IMR-90 (cell line): Measurements from ENCODE around the gene RAD51B. TPM values are rescaled to one million over a fixed set of nuclear protein-coding genes. Genes with fewer than 3 reads are reported as not detected.

Experiments used
- ATAC-seq: fragments of 200-7000 bp; cut with Tn5 transposase; 2 replicates; pipeline ENCODE4 v1.9.1; 2020; ENCODE audit warnings: low read depth, mild to moderate bottlenecking, moderate library complexity
- BruUV-seq: library from RNA; stranded (reverse); fragments of 400-500 nt; replicated peaks from 2 replicates; lab custom pipeline; 2021; lab: Mats Ljungman, UMichigan
- CTCF ChIA-PET: fragments of 300-600 bp; formaldehyde crosslinking; extraction: SDS; loops from one replicate; lab custom pipeline; 2021; ENCODE audit warnings: antibody characterized with exemption; lab: Yijun Ruan, JAX
- POLR2A ChIA-PET: fragments of 300-600 bp; sonication (Branson Sonifier 250); formaldehyde crosslinking; loops from one replicate; lab custom pipeline; 2022; ENCODE audit warnings: antibody characterized with exemption; ENCODE audit not compliant: unreplicated experiment; lab: Charles Lee
- DNase-seq: peaks from one replicate; pipeline ENCODE4 v3.0.0; 2013
- H2AFZ ChIP-seq: replicated peaks from 2 replicates; pipeline ENCODE3; 2013; ENCODE audit warnings: low read length, mild to moderate bottlenecking; ENCODE audit not compliant: poor library complexity
- H2AK5ac ChIP-seq: 2 replicates; pipeline ENCODE4 v1.6.1; 2013; ENCODE audit warnings: low read depth, low read length, inconsistent platforms
- H2AK9ac ChIP-seq: replicated peaks from 2 replicates; pipeline ENCODE3; 2013; ENCODE audit warnings: mild to moderate bottlenecking, low read depth, low read length, moderate library complexity; ENCODE audit not compliant: poor library complexity
- H2BK120ac ChIP-seq: 2 replicates; pipeline ENCODE4 v1.6.1; 2013; ENCODE audit warnings: low read depth, low read length, inconsistent platforms
- H2BK15ac ChIP-seq: 3 replicates; pipeline ENCODE4 v1.6.1; 2013; ENCODE audit warnings: low read depth, low read length, inconsistent platforms
- H2BK20ac ChIP-seq: 2 replicates; pipeline ENCODE4 v1.6.1; 2013; ENCODE audit warnings: low read depth, mild to moderate bottlenecking, inconsistent platforms, low read length, moderate library complexity
- H2BK5ac ChIP-seq: 2 replicates; pipeline ENCODE4 v1.6.1; 2013; ENCODE audit warnings: mild to moderate bottlenecking, low read depth, low read length, inconsistent platforms; ENCODE audit not compliant: poor library complexity, severe bottlenecking
- H3K14ac ChIP-seq: replicated peaks from 2 replicates; pipeline ENCODE4 v1.6.1; 2013; ENCODE audit warnings: low read depth, low read length, inconsistent platforms
- H3K18ac ChIP-seq: 2 replicates; pipeline ENCODE4 v1.6.1; 2013; ENCODE audit warnings: low read depth, low read length, control low read depth
- H3K23ac ChIP-seq: 2 replicates; pipeline ENCODE4 v1.6.1; 2013; ENCODE audit warnings: low read depth, low read length, inconsistent platforms
- H3K27ac ChIP-seq: 2 replicates; pipeline ENCODE4 v1.5.1; 2013; ENCODE audit warnings: mild to moderate bottlenecking, control low read depth, low read length; ENCODE audit not compliant: insufficient read depth
- H3K27me3 ChIP-seq: 2 replicates; pipeline ENCODE4 v1.6.1; 2013; ENCODE audit warnings: low read length; ENCODE audit not compliant: control insufficient read depth, insufficient read depth
- H3K36me3 ChIP-seq: 2 replicates; pipeline ENCODE4 v1.6.1; 2013; ENCODE audit warnings: low read length, mixed read lengths; ENCODE audit not compliant: control insufficient read depth, insufficient read depth
- H3K4ac ChIP-seq: 2 replicates; pipeline ENCODE4 v1.6.1; 2013; ENCODE audit warnings: low read depth, low read length, inconsistent platforms
- H3K4me1 ChIP-seq: 2 replicates; pipeline ENCODE4 v1.6.1; 2013; ENCODE audit warnings: low read length, mixed read lengths; ENCODE audit not compliant: control insufficient read depth, insufficient read depth
- H3K4me2 ChIP-seq: 2 replicates; pipeline ENCODE4 v1.6.1; 2013; ENCODE audit warnings: low read depth, mild to moderate bottlenecking, control low read depth, low read length, moderate library complexity
- H3K4me3 ChIP-seq: 2 replicates; pipeline ENCODE4 v1.5.1; 2013; ENCODE audit warnings: low read depth, mild to moderate bottlenecking, control low read depth, low read length, moderate library complexity; ENCODE audit not compliant: insufficient read depth
- H3K56ac ChIP-seq: 2 replicates; pipeline ENCODE4 v1.6.1; 2013; ENCODE audit warnings: low read length, inconsistent platforms; ENCODE audit not compliant: insufficient read depth; ENCODE audit errors: extremely low read depth
- H3K79me1 ChIP-seq, 2 experiments: 2 replicates each; pipeline ENCODE4 v1.6.1; 2013; ENCODE audit warnings: low read length in 2 of 2, inconsistent platforms in 1 of 2, low read depth in 1 of 2
- H3K9ac ChIP-seq: 2 replicates; pipeline ENCODE4 v1.6.1; 2013; ENCODE audit warnings: low read depth, low read length, control low read depth
- H3K9me1 ChIP-seq: 2 replicates; pipeline ENCODE4 v1.6.1; 2013; ENCODE audit warnings: low read length, inconsistent platforms; ENCODE audit not compliant: insufficient read depth
- H3K9me3 ChIP-seq: 2 replicates; pipeline ENCODE4 v1.6.1; 2013; ENCODE audit warnings: low read length; ENCODE audit not compliant: control insufficient read depth, insufficient read depth
- H4K20me1 ChIP-seq: 2 replicates; pipeline ENCODE4 v1.6.1; 2013; ENCODE audit warnings: low read length, inconsistent platforms; ENCODE audit not compliant: insufficient read depth
- H4K5ac ChIP-seq: 2 replicates; pipeline ENCODE4 v1.6.1; 2013; ENCODE audit warnings: mild to moderate bottlenecking, low read depth, low read length, control low read depth
- H4K8ac ChIP-seq, 2 experiments: 2 replicates each; pipeline ENCODE4 v1.6.1; 2013; ENCODE audit warnings: low read depth in 2 of 2, low read length in 2 of 2, control low read depth in 1 of 2, inconsistent platforms in 1 of 2
- H4K91ac ChIP-seq: 2 replicates; pipeline ENCODE4 v1.6.1; 2013; ENCODE audit warnings: low read depth, low read length, inconsistent platforms; ENCODE audit not compliant: insufficient read depth
- CEBPB ChIP-seq: IDR thresholded peaks from 2 replicates; pipeline ENCODE4 v1.6.1; 2012; ENCODE audit warnings: low read depth, low read length, improper control_type of control experiment
- FOS ChIP-seq: fragments of 150-350 bp; IDR thresholded peaks from 2 replicates; pipeline ENCODE4 v1.6.1; 2016; ENCODE audit warnings: low read depth, low read length
- WGBS, 2 experiments: methylation state at CpG; one replicate each; pipeline versions ENCODE4 v1.1.5 to v1.1.7; 2013; ENCODE audit warnings: missing lambda C conversion rate in 2 of 2; ENCODE audit not compliant: insufficient read length in 1 of 2; ENCODE audit errors: extremely low coverage in 2 of 2; 5-methylcytosine and 5-hydroxymethylcytosine counted together
- dilution Hi-C: fragments of 300-500 bp; cut with HindIII; formaldehyde crosslinking; loops from one replicate; pipeline ENCODE4 v1.14.3; 2018; ENCODE audit warnings: low sequenced_read_pairs; ENCODE audit not compliant: unreplicated experiment
- in situ Hi-C: fragments of 300-500 bp; cut with MboI; formaldehyde crosslinking; loops from 3 replicates; pipeline ENCODE4 v1.14.3; 2019; ENCODE audit warnings: low sequenced_read_pairs, inconsistent platforms, mixed read lengths
- intact Hi-C: fragments of 100-400 bp; cut with micrococcal nuclease; formaldehyde crosslinking; loops from 2 replicates; pipeline ENCODE4 v1.10.0; 2022
- polyA plus RNA-seq, 3 experiments: library from polyadenylated mRNA; depleted of rRNA; stranded (reverse); fragments of >200 nt; gene quantifications; 2 replicates each; pipeline ENCODE4 v1.2.3, GENCODE V29; 2012; ENCODE audit warnings: low replicate concordance in 1 of 3
- total RNA-seq: library from RNA; depleted of rRNA; stranded (reverse); fragments of >200 nt; gene quantifications from 2 replicates; pipeline ENCODE4 v1.2.3, GENCODE V29; 2012

RAD51B gene
- total and polyA plus RNA-seq, 2 of the 4 experiments (the other 2 are of a cell fraction): 5.1 to 18.8 TPM

DNA sequence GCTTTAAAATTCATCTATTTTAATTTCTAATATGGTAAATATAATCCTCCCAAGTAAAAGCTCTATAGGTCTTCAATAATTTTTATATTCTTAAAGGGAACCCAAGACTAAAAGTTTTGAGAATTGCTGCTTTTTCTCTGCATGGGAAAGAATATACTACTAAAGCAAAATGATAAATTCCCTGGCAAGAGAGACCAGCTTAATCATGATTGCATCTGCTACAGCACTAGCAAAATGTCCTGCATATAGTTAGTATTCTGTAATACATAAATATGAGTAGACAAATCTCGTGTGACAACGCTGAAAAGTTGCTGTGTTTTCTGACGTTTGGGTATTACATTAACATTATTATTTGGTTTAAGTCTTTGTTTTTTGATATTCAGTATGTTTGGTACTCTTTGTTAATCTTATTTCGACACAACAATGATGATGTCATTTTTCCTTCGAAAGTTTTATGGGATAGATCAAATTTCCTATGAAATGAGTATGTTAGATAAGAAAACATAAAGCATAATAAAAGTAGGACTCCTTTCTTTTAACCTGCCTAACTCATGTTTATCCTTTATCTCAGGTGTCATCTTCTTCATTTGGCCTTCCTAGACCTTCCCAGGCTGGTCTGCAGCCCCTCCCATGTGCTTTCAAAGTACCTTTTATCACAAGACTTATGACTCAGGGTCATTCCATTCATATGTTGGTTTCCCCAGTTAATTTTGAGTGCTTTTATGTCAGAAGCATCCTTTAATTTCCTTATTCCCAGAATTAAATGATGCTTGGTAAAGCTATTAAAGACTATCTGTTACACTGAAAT, 321.9 kb downstream of the RAD51B start:
- in situ Hi-C loops (no loop called here), intact Hi-C loops (loop anchor here (10.0 kb wide), 1 partner anchor 653 kb away; the partner anchor contains the start of gene ZFP36L1), dilution Hi-C loops (no loop called here)
- 0 out of 2 replicates have a peak overlapping the region, but pooled peaks have one; percentile 27 for H4K5ac ChIP-seq
- CTCF ChIA-PET: interaction anchor here (0.6 kb wide), 1 partner anchor 365 kb away, joined by 3 read pairs; no protein-coding TSS in a partner anchor
- no peaks in the 10 kb centered on the region for H3K36me3 ChIP-seq
- H3K9me1 ChIP-seq: peaks cover 14% of the 10 kb centered on the region
- peak overlapping the region; percentile 17 to 76; a peak in 3 of 4 replicates for H4K8ac ChIP-seq
- H4K91ac ChIP-seq: no peak overlapping the region
- peak overlapping the region; percentile 62; the same call in 2 of the 3 replicates for H2BK15ac ChIP-seq
- H3K23ac ChIP-seq: peak overlapping the region; percentile 48; the same call in 1 of the 2 replicates
- H3K4me2 ChIP-seq: no peak overlapping the region
- no peak overlapping the region for H2AFZ ChIP-seq
- BruUV-seq: no TSS peak
- H3K18ac ChIP-seq: peak overlapping the region; percentile 83; the same call in 1 of the 2 replicates
- H4K20me1 ChIP-seq: no peaks in the 10 kb centered on the region
- H3K4me1 ChIP-seq: peaks cover 25% of the 10 kb centered on the region
- peak overlapping the region; percentile 65; the same call in 1 of the 2 replicates for H2BK20ac ChIP-seq
- POLR2A ChIA-PET: no interaction called here
- no peak overlapping the region for H3K9ac ChIP-seq
- no peak for TF ChIP-seq FOS
- peak; percentile 46; the same call in 1 of the 2 replicates for TF ChIP-seq CEBPB
- no CpG with 5 or more reads among the region's 5 CpGs for WGBS, 2 experiments
- H2AK9ac ChIP-seq: no peak overlapping the region
- H2BK5ac ChIP-seq: peak overlapping the region; percentile 98
- no peak overlapping the region for H3K4me3 ChIP-seq
- no peaks in the 10 kb centered on the region for H3K9me3 ChIP-seq
- no peak overlapping the region; the same call in 1 of the 2 replicates for H3K14ac ChIP-seq
- H3K27ac ChIP-seq: 0 out of 2 replicates have a peak overlapping the region, but pooled peaks have one; percentile 23
- no peaks in the 10 kb centered on the region for H3K27me3 ChIP-seq
- 0 out of 2 replicates have a peak overlapping the region, but pooled peaks have one; percentile 11 for H3K56ac ChIP-seq
- H2BK120ac ChIP-seq: peak overlapping the region; percentile 71
- DNase-seq: peak; percentile 68
- H3K79me1 ChIP-seq: 0 out of 4 replicates have a peak, but pooled peaks cover 0 to 7% of the 10 kb centered on the region in 2 experiments
- no peak for ATAC-seq
- H3K4ac ChIP-seq: peak overlapping the region; percentile 77
- H2AK5ac ChIP-seq: 0 out of 2 replicates have a peak overlapping the region, but pooled peaks have one; percentile 53
